Measurements from ENCODE around the gene VENTX. TPM values are rescaled to one million over a fixed set of nuclear protein-coding genes. Genes with fewer than 3 reads are reported as not detected.

Gene VENTX, protein sequence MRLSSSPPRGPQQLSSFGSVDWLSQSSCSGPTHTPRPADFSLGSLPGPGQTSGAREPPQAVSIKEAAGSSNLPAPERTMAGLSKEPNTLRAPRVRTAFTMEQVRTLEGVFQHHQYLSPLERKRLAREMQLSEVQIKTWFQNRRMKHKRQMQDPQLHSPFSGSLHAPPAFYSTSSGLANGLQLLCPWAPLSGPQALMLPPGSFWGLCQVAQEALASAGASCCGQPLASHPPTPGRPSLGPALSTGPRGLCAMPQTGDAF
- not detected in 2 replicates for total RNA-seq
- long read RNA-seq: 0 reads

DNA sequence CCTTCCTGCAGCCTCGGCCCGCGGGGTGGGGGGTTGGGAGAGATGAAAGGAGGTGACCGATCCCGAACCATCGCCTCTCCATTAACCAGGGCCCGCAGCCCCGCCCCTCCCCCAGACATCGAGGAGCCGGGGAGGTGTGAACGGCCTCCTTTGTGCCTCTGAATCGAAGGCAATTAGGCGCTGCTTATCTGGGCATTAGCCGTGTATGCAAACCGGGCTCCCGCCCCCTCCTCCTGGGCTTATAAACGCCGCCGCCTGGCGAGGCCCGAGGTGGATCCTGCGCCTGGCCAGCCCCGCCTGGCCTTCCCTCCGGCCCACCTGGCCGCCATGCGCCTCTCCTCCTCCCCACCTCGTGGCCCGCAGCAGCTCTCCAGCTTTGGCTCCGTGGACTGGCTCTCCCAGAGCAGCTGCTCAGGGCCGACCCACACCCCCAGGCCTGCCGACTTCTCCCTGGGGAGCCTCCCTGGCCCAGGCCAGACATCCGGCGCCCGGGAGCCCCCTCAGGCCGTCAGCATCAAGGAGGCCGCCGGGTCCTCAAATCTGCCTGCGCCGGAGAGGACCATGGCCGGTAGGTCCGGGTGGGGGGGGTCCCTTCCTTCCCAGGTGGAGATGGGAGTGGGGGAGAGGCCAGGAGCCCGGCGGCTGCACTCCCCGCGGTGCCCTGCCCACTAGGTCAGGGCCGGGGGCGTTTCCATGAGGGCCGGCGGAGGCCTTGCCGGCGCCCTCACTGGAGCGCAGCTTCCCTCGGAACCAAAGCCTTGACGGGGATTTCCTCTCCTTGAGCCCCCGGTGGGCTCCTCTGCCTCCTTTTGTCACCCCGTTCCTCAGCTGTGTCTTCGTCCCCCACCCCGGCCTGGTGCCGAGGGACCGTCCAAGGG lies at the start of gene VENTX:
Gene VENTX, plus strand, starts transcription at position 268 of the 878 bp plus-strand sequence. Its CDS starts 60 bp downstream, at position 328.
- H3K36me3 Mint-ChIP-seq (ENCODE audit: unreplicated experiment): no peaks in the 10 kb centered on the region

DNA sequence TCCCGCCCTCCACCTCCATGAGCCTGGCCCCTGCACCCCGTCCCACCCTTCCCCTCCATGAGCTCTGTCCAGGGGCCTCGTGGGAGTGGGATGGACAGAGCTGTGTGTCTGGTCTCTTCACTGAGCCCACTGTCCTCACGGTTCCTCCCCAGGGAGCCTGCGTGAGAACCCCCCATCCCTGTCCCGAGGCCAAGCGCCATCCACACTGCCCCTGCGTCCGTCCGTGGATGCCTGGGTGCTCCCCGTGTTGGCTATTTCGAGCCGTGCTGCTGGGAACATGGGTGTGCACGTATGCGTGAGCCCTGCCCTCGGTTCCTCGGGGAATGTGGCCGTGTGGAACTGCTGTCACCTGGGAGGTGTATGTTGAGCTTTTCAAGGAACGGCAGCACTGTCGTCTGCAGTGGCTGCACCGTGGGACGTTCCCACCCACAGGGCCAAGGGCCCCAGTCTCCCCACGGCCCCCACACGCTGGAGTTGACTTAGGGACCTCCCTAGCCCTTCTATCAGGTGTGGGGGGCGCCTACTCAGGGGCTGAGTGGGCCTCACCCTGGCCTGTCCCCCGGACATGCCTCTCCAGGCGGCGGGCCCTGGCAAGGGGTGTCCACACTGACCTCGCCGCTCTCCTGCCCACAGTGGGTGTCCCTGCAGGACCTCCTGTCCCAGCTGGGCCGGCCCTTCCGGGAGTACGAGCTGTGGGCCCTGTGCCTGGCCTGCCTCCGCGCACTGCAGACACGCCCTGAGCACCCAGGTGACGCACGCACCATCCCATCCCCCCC lies 49.6 kb upstream of the VENTX start:
- DNase-seq (ENCODE audit: extremely low spot score, unreplicated experiment): no peak
- no peaks in the 10 kb centered on the region for H3K4me1 Mint-ChIP-seq (ENCODE audit: unreplicated experiment)

More for the DNA sequence above, at the start of gene VENTX:
- Mint-ChIP-seq H3K4me3 (ENCODE audit: unreplicated experiment) (no peak within 1 kb of the TSS), H3K9me3 (ENCODE audit: unreplicated experiment) (no peaks in the 10 kb centered on the region), H3K27ac (ENCODE audit: unreplicated experiment) (no peak within 1 kb of the TSS), H3K27me3 (ENCODE audit: unreplicated experiment) (peaks cover 57% of the 10 kb centered on the region), H3K4me1 (ENCODE audit: unreplicated experiment) (peaks cover 7% of the 10 kb centered on the region)
- TF ChIP-seq, protein P1, sequence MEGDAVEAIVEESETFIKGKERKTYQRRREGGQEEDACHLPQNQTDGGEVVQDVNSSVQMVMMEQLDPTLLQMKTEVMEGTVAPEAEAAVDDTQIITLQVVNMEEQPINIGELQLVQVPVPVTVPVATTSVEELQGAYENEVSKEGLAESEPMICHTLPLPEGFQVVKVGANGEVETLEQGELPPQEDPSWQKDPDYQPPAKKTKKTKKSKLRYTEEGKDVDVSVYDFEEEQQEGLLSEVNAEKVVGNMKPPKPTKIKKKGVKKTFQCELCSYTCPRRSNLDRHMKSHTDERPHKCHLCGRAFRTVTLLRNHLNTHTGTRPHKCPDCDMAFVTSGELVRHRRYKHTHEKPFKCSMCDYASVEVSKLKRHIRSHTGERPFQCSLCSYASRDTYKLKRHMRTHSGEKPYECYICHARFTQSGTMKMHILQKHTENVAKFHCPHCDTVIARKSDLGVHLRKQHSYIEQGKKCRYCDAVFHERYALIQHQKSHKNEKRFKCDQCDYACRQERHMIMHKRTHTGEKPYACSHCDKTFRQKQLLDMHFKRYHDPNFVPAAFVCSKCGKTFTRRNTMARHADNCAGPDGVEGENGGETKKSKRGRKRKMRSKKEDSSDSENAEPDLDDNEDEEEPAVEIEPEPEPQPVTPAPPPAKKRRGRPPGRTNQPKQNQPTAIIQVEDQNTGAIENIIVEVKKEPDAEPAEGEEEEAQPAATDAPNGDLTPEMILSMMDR (IDR thresholded peaks at IDR 0.05): no peak
- DNase-seq (ENCODE audit: extremely low spot score, unreplicated experiment): no peak

DNA sequence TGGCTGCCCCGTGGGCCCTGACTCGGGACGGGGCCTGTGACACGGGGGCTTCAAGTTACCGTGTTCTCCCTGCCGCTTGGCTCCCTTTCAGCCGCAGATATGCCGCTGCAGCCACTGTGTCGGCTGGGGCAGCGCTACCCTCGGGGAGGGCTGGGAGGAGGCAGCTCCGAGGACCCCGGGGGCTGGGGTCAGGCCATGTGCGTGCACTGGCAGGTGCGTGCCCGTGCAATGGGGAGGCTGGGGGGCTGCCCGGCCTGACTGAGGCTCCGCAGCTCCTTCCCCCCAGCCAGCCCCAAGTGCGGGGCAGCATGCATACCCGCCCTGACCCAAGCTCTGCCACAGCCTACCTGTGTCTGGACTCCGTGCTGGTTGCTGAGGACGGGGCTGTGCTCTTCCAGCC lies 48.4 kb upstream of the VENTX start:
- Mint-ChIP-seq H3K27me3 (ENCODE audit: unreplicated experiment) (peaks cover 16% of the 10 kb centered on the region), H3K9me3 (ENCODE audit: unreplicated experiment) (peaks cover 21% of the 10 kb centered on the region), H3K4me1 (ENCODE audit: unreplicated experiment) (no peaks in the 10 kb centered on the region), H3K36me3 (ENCODE audit: unreplicated experiment) (no peaks in the 10 kb centered on the region), H3K27ac (ENCODE audit: unreplicated experiment) (no peak overlapping the region), H3K4me3 (ENCODE audit: unreplicated experiment) (no peak overlapping the region)
- no peak for DNase-seq (ENCODE audit: extremely low spot score, unreplicated experiment)
- TF ChIP-seq, protein P1 (IDR thresholded peaks at IDR 0.05): no peak

More for the DNA sequence above, 49.6 kb upstream of the VENTX start:
- Mint-ChIP-seq H3K4me3 (ENCODE audit: unreplicated experiment) (no peak overlapping the region), H3K27me3 (ENCODE audit: unreplicated experiment) (peaks cover 7% of the 10 kb centered on the region), H3K36me3 (ENCODE audit: unreplicated experiment) (no peaks in the 10 kb centered on the region), H3K9me3 (ENCODE audit: unreplicated experiment) (peaks cover 11% of the 10 kb centered on the region), H3K27ac (ENCODE audit: unreplicated experiment) (no peak overlapping the region)
- TF ChIP-seq, protein P1 (IDR thresholded peaks at IDR 0.05): no peak

DNA sequence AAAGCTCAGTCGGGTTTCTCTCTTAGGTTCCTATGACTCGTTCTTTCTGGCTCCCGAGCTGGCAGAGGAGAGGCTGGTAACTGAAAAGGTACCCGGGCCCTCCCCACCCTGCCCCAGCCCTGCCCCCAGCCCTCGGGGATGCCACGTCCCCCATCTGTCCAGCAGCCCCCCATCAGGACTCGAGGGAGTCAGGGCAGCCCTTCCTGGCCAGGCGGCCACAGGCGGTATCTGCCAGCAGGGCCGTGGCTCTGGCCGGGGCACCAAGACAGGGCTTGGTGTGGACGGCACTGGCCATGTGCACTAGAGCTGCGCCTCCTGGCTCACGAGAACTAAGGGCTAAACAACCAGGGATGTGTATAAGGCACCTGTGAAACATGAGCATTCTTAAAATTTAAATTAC lies 47.9 kb upstream of the VENTX start:
- DNase-seq (ENCODE audit: extremely low spot score, unreplicated experiment): no peak
- Mint-ChIP-seq H3K27me3 (ENCODE audit: unreplicated experiment) (peaks cover 16% of the 10 kb centered on the region), H3K4me3 (ENCODE audit: unreplicated experiment) (no peak overlapping the region), H3K36me3 (ENCODE audit: unreplicated experiment) (no peaks in the 10 kb centered on the region), H3K9me3 (ENCODE audit: unreplicated experiment) (peaks cover 21% of the 10 kb centered on the region), H3K4me1 (ENCODE audit: unreplicated experiment) (no peaks in the 10 kb centered on the region), H3K27ac (ENCODE audit: unreplicated experiment) (no peak overlapping the region)
- TF ChIP-seq, protein P1 (IDR thresholded peaks at IDR 0.05): no peak

All from osteocyte (in vitro differentiated cells).